Hematopoietic multipotent progenitor cell (in vitro differentiated cells): ENCODE measurements around the gene CXCL1. TPM values are rescaled to one million over a fixed set of nuclear protein-coding genes. Genes with fewer than 3 reads are reported as not detected.

Experiments
- DNase-seq, 3 donors: peaks; one replicate each; pipeline ENCODE4 v3.0.0-alpha.2; 2011 to 2015; ENCODE audit warnings: low read depth in 2 of 3, low spot score in 2 of 3
- total RNA-seq: library from RNA; depleted of rRNA; stranded (reverse); fragments of >200 nt; gene quantifications from one replicate; pipeline ENCODE4 v1.2.3, GENCODE V29; 2012

CXCL1 gene
- total RNA-seq, 1 donor = 0.27 TPM

DNA sequence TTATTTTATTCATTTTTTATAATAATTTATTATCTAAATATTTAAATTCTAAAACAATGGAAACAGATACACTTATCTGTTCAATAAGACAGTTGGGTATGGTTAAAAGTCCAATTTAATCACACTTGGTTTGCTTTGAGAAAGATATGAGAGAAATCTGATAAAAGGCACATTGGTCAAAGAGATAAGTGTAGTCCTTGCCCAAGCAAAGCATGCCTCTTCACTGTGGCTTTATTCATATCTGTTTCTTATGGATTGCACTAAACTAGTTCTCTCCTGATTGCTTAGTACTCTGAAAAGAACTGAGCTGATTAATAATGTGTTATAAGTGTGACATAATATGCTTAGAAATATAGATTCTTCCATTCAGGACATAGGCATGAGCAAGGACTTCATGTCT is 39.8 kb downstream of the CXCL1 start:
- no peak for DNase-seq

DNA sequence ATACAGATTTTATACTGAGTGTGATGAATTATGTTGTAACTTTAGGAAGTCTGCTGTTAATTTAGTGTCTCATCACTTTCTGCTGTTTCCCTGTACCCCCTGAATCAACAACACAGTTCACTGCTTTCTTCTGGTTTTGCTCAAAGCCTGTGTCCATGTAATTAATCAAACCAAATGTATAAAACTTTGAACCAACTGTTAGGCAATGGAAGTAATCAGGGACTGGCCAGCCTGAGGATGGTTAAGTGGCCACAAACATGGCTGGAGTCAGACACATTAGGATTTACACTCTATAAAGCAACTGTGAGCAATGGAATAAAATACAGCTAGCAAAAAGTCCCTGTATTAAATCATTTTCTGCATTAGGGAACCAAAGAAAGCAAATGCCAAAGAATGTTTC is 42.6 kb downstream of the CXCL1 start:
- DNase-seq = no peak

DNA sequence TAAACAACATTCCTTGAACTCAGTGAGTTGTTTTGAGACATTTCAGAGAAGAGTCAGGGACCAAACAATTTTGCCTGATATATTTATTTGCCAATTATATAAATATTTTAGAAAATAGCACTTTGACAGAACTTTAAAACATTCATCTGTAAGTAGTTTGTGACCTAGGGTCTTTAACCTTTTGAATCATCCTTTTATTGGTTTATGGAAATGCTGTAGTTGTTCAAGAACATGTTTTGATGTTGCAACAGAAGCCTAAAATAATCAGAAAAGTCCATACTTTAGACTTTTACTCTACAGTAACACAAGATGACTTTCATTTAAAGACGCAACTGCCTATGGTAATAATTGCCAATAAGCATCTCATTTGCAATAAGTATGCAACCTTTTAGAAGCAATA is 43.0 kb downstream of the CXCL1 start:
- no peak for DNase-seq

DNA sequence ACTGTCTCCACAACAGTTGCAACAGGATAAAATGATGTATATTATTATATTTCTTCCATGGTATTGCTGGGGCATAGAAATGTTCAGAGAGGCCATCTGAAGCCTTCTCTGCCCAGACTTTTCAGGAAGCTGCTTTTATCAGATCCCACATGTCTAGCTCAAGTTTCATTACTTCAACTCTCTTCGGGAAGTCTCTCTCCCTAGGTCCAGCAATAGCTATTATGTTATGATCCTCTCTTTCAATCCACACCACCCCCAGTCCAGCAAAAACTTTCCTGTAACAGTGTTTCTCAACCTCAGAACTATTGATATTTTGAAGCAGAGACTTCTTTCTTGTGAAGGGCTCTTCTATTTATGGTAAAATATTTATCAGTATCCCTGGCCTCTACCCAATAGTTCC is 44.9 kb downstream of the CXCL1 start:
- DNase-seq = no peak

DNA sequence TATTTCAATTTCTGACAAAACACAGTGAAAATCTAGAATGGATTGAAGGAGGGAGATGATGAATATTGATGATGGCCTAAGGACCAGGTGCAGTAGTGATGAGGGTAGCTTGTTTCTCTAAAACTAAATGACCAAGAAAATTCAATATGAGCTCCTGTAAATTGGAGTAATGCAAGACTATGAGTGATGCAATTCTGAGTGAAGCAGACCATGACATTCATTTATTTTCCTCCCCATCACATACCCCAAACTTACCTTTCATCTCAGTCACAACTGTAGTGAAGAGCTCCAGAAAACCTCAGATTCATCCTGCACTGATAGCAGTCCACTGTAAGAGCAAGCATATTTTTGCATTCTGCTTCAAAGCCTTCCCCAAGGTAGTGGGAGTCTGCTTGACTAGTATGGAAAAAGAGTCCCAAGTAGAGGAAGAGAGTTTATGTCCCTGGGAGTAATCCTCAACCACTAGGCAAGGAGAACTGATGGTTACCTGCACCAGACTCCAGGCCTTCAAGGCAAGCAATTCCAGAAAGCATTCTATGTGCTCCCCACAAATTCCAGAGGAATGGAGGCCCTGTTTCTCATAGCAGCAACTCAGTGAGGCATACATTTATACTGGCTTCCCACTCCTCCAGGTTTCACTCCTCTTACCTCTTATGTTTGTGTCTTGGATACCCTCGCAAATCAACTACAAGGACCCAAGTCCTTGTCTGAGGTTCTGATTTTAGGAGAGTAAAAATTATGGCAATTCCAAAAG is 47.2 kb downstream of the CXCL1 start:
- DNase-seq = no peak

DNA sequence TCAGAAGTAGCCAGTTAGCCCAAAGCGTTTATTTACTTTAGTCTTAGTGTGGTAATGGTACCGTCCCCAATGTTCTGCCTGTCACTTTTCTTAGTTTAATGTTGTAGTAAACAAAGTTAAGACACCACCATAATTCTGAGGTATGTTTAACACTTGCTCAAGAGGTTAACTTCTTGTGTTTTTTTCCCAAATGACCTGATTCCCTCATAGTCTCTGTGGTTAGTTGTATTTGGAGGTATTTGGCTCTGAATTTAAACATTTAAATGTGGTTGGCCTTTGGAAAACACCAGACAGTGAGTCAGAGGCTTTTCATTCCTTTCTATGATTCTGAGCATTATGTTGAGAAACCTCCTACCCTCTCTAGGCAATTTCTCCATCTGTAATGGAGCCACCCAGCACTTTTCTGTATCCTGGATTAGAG is 47.9 kb downstream of the CXCL1 start:
- DNase-seq = no peak

DNA sequence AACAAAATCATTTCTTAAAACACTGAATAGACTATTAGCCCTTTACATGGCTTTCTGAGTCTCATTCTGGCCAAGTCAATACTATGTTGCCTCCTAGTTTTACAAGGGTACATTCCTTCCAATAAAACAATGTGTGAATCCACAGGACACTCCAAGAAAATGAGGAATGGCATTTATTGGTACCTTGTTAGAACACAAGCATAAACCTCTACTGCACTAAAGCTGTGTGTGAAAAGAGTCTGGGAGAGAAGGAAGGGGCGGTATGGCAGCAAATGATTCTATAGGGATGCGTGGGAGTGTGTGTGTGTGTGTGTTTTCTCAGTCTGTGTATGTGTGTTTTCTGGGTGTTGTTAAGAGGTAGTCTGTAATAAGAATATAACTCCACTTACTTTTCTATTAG is 48.9 kb downstream of the CXCL1 start:
- no peak for DNase-seq

DNA sequence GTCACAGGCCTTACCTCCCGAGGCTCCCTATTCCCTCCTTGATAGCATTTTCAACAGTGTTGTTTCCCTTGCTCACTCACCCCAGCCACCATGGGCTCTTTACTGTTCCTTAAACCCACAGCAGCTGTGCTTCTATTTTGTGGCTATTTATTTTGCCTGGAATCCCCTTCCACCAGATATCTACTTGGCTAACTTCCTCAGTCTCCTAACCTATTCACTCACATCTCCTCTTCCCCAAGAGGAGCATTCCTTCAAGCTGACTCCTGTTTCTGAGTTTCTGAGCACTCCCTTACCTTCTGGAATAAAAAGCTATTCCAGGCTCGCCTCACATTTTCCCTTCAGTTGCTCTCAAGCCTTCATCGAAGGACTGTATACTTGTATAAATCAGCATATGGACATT is 50.5 kb downstream of the CXCL1 start:
- no peak for DNase-seq

Other genes starting within 250 kb of the CXCL1 start
- 1.3 TPM for gene RASSF6, start 249.0 kb upstream of the CXCL1 start, total RNA-seq
- 16.4 TPM for gene CXCL8, start 128.8 kb upstream of the CXCL1 start, total RNA-seq
- gene CXCL6, start 32.7 kb upstream of the CXCL1 start, total RNA-seq = under 0.01 TPM
- 1.1 TPM for gene PF4V1, start 16.1 kb upstream of the CXCL1 start, total RNA-seq
- gene PF4, start 112.6 kb downstream of the CXCL1 start, total RNA-seq = 10.5 TPM
- 17.8 TPM for gene PPBP, start 118.8 kb downstream of the CXCL1 start, total RNA-seq
- gene CXCL5, start 129.3 kb downstream of the CXCL1 start, total RNA-seq = not detected
- gene CXCL3, start 169.3 kb downstream of the CXCL1 start, total RNA-seq = 5.7 TPM
- gene CXCL2, start 229.8 kb downstream of the CXCL1 start, total RNA-seq = 34.7 TPM